H9 (cell line): ENCODE measurements around the gene ZWILCH. TPM values are rescaled to one million over a fixed set of nuclear protein-coding genes. Genes with fewer than 3 reads are reported as not detected.

Experiments
- DNase-seq: peaks from one replicate; pipeline ENCODE4 v3.0.0-alpha.2; 2017
- H2AFZ ChIP-seq: one replicate; pipeline ENCODE4 v1.6.1; 2013; ENCODE audit warnings: mild to moderate bottlenecking, low read length, control low read depth, moderate library complexity
- H2AK5ac ChIP-seq: 2 replicates; pipeline ENCODE4 v1.6.1; 2013; ENCODE audit warnings: low read length, control low read depth, mixed read lengths; ENCODE audit not compliant: insufficient read length
- H2BK120ac ChIP-seq: one replicate; pipeline ENCODE4 v1.6.1; 2013; ENCODE audit warnings: low read depth, mild to moderate bottlenecking, low read length, control low read depth, inconsistent platforms; ENCODE audit not compliant: poor library complexity, severe bottlenecking
- H2BK12ac ChIP-seq: 2 replicates; pipeline ENCODE4 v1.6.1; 2013; ENCODE audit warnings: low read length, control low read depth, mixed read lengths, low read depth; ENCODE audit not compliant: insufficient read length
- H2BK15ac ChIP-seq: 2 replicates; pipeline ENCODE4 v1.6.1; 2013; ENCODE audit warnings: low read depth, low read length, control low read depth
- H2BK20ac ChIP-seq: one replicate; pipeline ENCODE4 v1.6.1; 2013; ENCODE audit warnings: low read depth, mild to moderate bottlenecking, low read length, control low read depth, inconsistent platforms; ENCODE audit not compliant: poor library complexity, severe bottlenecking
- H2BK5ac ChIP-seq: 2 replicates; pipeline ENCODE4 v1.6.1; 2013; ENCODE audit warnings: low read length, control low read depth, mixed read lengths; ENCODE audit not compliant: insufficient read length
- H3K14ac ChIP-seq: 2 replicates; pipeline ENCODE4 v1.6.1; 2013; ENCODE audit warnings: low read length, control low read depth; ENCODE audit not compliant: insufficient read depth
- H3K18ac ChIP-seq: 2 replicates; pipeline ENCODE4 v1.6.1; 2013; ENCODE audit warnings: low read depth, mild to moderate bottlenecking, mixed read lengths, low read length, control low read depth; ENCODE audit not compliant: insufficient read length
- H3K23ac ChIP-seq: 2 replicates; pipeline ENCODE4 v1.6.1; 2013; ENCODE audit warnings: low read length, control low read depth, mixed read lengths, low read depth; ENCODE audit not compliant: insufficient read length
- H3K23me2 ChIP-seq: 2 replicates; pipeline ENCODE4 v1.6.1; 2013; ENCODE audit warnings: low read depth, mild to moderate bottlenecking, mixed read lengths, low read length, control low read depth; ENCODE audit not compliant: insufficient read length, poor library complexity, severe bottlenecking
- H3K27ac ChIP-seq: 2 replicates; pipeline ENCODE4 v1.5.1; 2013; ENCODE audit warnings: low read length, control low read depth, mixed read lengths, low read depth; ENCODE audit not compliant: insufficient read length
- H3K27me3 ChIP-seq: 2 replicates; pipeline ENCODE4 v1.6.1; 2013; ENCODE audit warnings: low read length, control low read depth, inconsistent platforms; ENCODE audit not compliant: insufficient read depth
- H3K4ac ChIP-seq: 2 replicates; pipeline ENCODE4 v1.6.1; 2013; ENCODE audit warnings: low read depth, mild to moderate bottlenecking, control low read depth, inconsistent platforms, low read length, moderate library complexity
- H3K4me1 ChIP-seq: 2 replicates; pipeline ENCODE4 v1.6.1; 2013; ENCODE audit warnings: low read length, control low read depth, inconsistent platforms; ENCODE audit not compliant: insufficient read depth
- H3K4me2 ChIP-seq: 2 replicates; pipeline ENCODE4 v1.6.1; 2013; ENCODE audit warnings: low read length, control low read depth, mixed read lengths; ENCODE audit not compliant: insufficient read length, insufficient read depth
- H3K56ac ChIP-seq: 2 replicates; pipeline ENCODE4 v1.6.1; 2013; ENCODE audit warnings: low read depth, mild to moderate bottlenecking, mixed read lengths, low read length, control low read depth; ENCODE audit not compliant: insufficient read length
- H3K79me1 ChIP-seq: 2 replicates; pipeline ENCODE4 v1.6.1; 2013; ENCODE audit warnings: low read depth, mild to moderate bottlenecking, moderate library complexity, low read length, control low read depth, inconsistent platforms; ENCODE audit not compliant: insufficient read depth, poor library complexity, severe bottlenecking
- H3K79me2 ChIP-seq: 2 replicates; pipeline ENCODE4 v1.6.1; 2013; ENCODE audit warnings: low read length, control low read depth, inconsistent platforms; ENCODE audit not compliant: insufficient read depth
- H3K9ac ChIP-seq: 2 replicates; pipeline ENCODE4 v1.6.1; 2013; ENCODE audit warnings: low read length, control low read depth, mixed read lengths; ENCODE audit not compliant: insufficient read length; ENCODE audit errors: extremely low read depth
- H3K9me3 ChIP-seq: one replicate; pipeline ENCODE4 v1.6.1; 2013; ENCODE audit warnings: low read depth, low read length, inconsistent platforms; ENCODE audit not compliant: control insufficient read depth
- H3T11ph ChIP-seq: one replicate; pipeline ENCODE4 v1.6.1; 2013; ENCODE audit warnings: mild to moderate bottlenecking, low read length, control low read depth, inconsistent platforms
- H4K20me1 ChIP-seq: one replicate; pipeline ENCODE4 v1.6.1; 2013; ENCODE audit not compliant: control insufficient read depth, insufficient read length, insufficient read depth
- H4K5ac ChIP-seq: 2 replicates; pipeline ENCODE4 v1.6.1; 2013; ENCODE audit warnings: low read depth, mild to moderate bottlenecking, mixed read lengths, low read length, control low read depth; ENCODE audit not compliant: insufficient read length
- H4K8ac ChIP-seq: replicated peaks from 2 replicates; pipeline ENCODE4 v1.6.1; 2013; ENCODE audit warnings: low read length, control low read depth, mixed read lengths, low read depth; ENCODE audit not compliant: insufficient read length
- H4K91ac ChIP-seq: 2 replicates; pipeline ENCODE4 v1.6.1; 2013; ENCODE audit warnings: low read depth, mild to moderate bottlenecking, moderate library complexity, mixed read lengths, low read length, control low read depth; ENCODE audit not compliant: insufficient read length
- H3K27ac Mint-ChIP-seq, 3 experiments: 2 replicates in 2 of 3; 3 replicates in 1 of 3; pipeline ENCODE4 v1.8.0; 2020 to 2021; ENCODE audit warnings: mixed read lengths in 3 of 3, mild to moderate bottlenecking in 1 of 3, moderate library complexity in 1 of 3
- H3K27me3 Mint-ChIP-seq: 2 replicates; pipeline ENCODE4 v1.8.0; 2021; ENCODE audit warnings: low read depth, mild to moderate bottlenecking, moderate library complexity, mixed read lengths
- H3K36me3 Mint-ChIP-seq, 3 experiments: 2 replicates in 2 of 3; 3 replicates in 1 of 3; pipeline ENCODE4 v1.8.0; 2020 to 2021; ENCODE audit warnings: low read depth in 3 of 3, mixed read lengths in 3 of 3; ENCODE audit not compliant: insufficient read depth in 1 of 3
- H3K4me1 Mint-ChIP-seq, 2 experiments: 2 replicates each; pipeline ENCODE4 v1.8.0; 2020; ENCODE audit warnings: mixed read lengths in 2 of 2
- H3K4me3 Mint-ChIP-seq, 2 experiments: 2 replicates in 1 of 2; 3 replicates in 1 of 2; pipeline ENCODE4 v1.8.0; 2020 to 2021; ENCODE audit warnings: mild to moderate bottlenecking in 2 of 2, mixed read lengths in 2 of 2, moderate library complexity in 1 of 2
- H3K9me3 Mint-ChIP-seq, 2 experiments: 2 replicates in 1 of 2; 3 replicates in 1 of 2; pipeline ENCODE4 v1.8.0; 2020; ENCODE audit warnings: mild to moderate bottlenecking in 2 of 2, mixed read lengths in 2 of 2, moderate library complexity in 1 of 2
- WGBS: extraction: QIAGEN DNeasy Blood & Tissue Kit; methylation state at CpG from one replicate; pipeline ENCODE4 v1.1.7; 2013; ENCODE audit warnings: missing lambda C conversion rate, low lambda C conversion rate, mixed read lengths; ENCODE audit not compliant: insufficient read length; ENCODE audit errors: extremely low coverage; 5-methylcytosine and 5-hydroxymethylcytosine counted together
- total RNA-seq: library from RNA; stranded (reverse); gene quantifications from 2 replicates; pipeline ENCODE4 v1.2.1, GENCODE V29; 2021
- TF ChIP-seq, protein P1 (sequence below): fragments of 200-600 bp; sonication (generic); conservative IDR thresholded peaks from 3 replicates; pipeline ENCODE4 v1.8.0; 2021; ENCODE audit warnings: antibody characterized with exemption, mild to moderate bottlenecking

The ZWILCH gene
- total RNA-seq, 1 experiment from 2014 or later = 47.2 TPM

DNA sequence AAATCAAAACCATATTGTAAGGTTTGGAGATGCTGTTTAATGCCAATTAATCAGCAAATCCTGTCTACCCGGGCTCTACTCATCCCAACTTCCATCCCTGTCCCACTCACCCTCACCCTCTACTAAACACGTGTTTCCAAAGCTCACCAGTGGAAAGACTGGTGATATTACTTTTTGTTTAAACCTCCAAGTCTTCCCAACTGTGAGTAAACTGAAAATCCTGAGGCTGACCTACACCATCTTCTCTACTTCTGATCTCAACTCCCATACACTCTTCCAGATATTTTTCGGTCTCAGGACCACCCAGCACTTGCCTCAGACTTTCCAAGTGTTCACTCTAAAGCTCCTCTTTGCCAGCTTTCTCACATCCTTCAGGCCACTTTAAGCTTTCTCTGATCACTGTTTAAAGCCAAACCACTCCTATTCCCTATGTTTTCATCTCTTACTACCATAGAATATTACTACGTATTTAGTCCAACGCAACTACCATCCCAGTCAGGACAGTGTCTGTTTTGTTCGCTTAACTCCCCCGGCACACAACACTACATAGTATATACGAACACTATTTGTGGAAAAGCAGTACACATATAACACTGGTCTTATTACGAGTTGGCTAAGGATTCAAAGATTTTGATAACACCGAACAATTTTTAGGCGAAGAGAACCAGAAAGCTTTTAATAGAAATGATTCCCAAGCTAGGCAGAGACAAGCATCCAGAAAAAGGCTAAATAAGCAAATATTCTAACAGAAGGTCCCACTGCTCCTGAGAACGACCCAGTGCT, 1.2 kb upstream of the ZWILCH start:
- H3K4me1 Mint-ChIP-seq = peaks cover 22 to 32% of the 10 kb centered on the region in 2 experiments
- no peak overlapping the region for H3T11ph ChIP-seq

More for the DNA sequence above, 1.2 kb upstream of the ZWILCH start:
- no CpG with 5 or more reads among the region's 12 CpGs for WGBS
- Mint-ChIP-seq H3K36me3 (peaks cover 52 to 63% (median 62%) of the 10 kb centered on the region in 3 experiments), H3K4me3 (peak overlapping the region; percentile 98 to 100), H3K27me3 (no peaks in the 10 kb centered on the region), H3K9me3 (no peaks in the 10 kb centered on the region; a peak in 2 of 5 replicates), H3K27ac (peak overlapping the region; percentile 98 to 100 (median 100))
- TF ChIP-seq, protein P1, sequence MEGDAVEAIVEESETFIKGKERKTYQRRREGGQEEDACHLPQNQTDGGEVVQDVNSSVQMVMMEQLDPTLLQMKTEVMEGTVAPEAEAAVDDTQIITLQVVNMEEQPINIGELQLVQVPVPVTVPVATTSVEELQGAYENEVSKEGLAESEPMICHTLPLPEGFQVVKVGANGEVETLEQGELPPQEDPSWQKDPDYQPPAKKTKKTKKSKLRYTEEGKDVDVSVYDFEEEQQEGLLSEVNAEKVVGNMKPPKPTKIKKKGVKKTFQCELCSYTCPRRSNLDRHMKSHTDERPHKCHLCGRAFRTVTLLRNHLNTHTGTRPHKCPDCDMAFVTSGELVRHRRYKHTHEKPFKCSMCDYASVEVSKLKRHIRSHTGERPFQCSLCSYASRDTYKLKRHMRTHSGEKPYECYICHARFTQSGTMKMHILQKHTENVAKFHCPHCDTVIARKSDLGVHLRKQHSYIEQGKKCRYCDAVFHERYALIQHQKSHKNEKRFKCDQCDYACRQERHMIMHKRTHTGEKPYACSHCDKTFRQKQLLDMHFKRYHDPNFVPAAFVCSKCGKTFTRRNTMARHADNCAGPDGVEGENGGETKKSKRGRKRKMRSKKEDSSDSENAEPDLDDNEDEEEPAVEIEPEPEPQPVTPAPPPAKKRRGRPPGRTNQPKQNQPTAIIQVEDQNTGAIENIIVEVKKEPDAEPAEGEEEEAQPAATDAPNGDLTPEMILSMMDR = no peak
- Histone ChIP-seq H3K9me3 (no peaks in the 10 kb centered on the region), H2AFZ (no peak overlapping the region), H2BK120ac (no peak overlapping the region), H3K4me2 (peak overlapping the region; percentile 87), H4K91ac (no peak overlapping the region), H2AK5ac (no peak overlapping the region), H2BK20ac (no peak overlapping the region), H4K20me1 (no peaks in the 10 kb centered on the region), H3K14ac (peak overlapping the region; percentile 95; the same call in 1 of the 2 replicates), H3K27me3 (no peaks in the 10 kb centered on the region), H3K9ac (peak overlapping the region; percentile 96), H4K5ac (no peak overlapping the region), H3K4ac (no peak overlapping the region; the same call in 1 of the 2 replicates), H2BK5ac (no peak overlapping the region), H3K23ac (no peak overlapping the region), H3K79me2 (peaks cover 31% of the 10 kb centered on the region; the same call in 1 of the 2 replicates), H3K4me1 (no peaks in the 10 kb centered on the region), H4K8ac (no peak overlapping the region), H3K27ac (peak overlapping the region; percentile 47), H3K56ac (peak overlapping the region; percentile 13), H3K23me2 (no peaks in the 10 kb centered on the region), H3K18ac (peak overlapping the region; percentile 92), H2BK12ac (no peak overlapping the region), H2BK15ac (no peak overlapping the region), H3K79me1 (no peaks in the 10 kb centered on the region)
- no peak for DNase-seq
